ENCODE results near the gene GJA10.

DNA sequence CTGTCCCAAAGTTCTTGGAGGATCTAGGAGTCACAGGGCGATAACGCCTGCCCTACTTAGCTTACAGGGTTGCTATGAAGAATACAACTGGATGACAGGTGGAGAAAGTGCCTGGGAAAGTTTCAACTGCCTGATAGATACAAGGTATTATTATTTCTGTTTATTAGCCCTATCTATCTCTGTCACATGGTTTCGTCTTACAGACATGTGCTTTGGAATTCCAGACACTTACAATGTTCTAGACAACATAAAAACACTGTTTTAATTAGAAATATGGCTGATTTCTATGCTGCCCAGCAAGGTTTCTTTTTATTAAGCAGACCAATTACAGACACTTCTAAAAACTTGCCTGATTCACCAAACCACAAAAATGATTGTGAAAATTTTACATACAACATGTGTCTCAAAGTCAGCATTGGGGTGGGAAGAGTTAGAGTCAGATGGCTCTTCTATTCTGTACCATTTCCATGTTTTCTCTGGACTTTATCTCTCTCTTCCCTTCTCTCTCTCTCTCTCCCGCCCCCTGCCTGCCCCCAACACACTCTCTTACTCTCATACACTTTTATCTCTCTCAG lies 50.0 kb downstream of the GJA10 start:
- TF ChIP-seq CTCF (IDR thresholded peaks at IDR 0.05) = no peak
- TF ChIP-seq POLR2A (IDR thresholded peaks at IDR 0.05) = no peak
- TF ChIP-seq POLR2AphosphoS5 (IDR thresholded peaks at IDR 0.05) = no peak
- no peak for TF ChIP-seq EP300 (IDR thresholded peaks at IDR 0.05)
